ENCODE measurements around the gene MTFMT.
"Not testable (repeated sequence)": the region's sequence is repeated elsewhere in the genome, so short reads cannot be mapped to it uniquely, and the experiment has no call there.

The MTFMT gene

DNA sequence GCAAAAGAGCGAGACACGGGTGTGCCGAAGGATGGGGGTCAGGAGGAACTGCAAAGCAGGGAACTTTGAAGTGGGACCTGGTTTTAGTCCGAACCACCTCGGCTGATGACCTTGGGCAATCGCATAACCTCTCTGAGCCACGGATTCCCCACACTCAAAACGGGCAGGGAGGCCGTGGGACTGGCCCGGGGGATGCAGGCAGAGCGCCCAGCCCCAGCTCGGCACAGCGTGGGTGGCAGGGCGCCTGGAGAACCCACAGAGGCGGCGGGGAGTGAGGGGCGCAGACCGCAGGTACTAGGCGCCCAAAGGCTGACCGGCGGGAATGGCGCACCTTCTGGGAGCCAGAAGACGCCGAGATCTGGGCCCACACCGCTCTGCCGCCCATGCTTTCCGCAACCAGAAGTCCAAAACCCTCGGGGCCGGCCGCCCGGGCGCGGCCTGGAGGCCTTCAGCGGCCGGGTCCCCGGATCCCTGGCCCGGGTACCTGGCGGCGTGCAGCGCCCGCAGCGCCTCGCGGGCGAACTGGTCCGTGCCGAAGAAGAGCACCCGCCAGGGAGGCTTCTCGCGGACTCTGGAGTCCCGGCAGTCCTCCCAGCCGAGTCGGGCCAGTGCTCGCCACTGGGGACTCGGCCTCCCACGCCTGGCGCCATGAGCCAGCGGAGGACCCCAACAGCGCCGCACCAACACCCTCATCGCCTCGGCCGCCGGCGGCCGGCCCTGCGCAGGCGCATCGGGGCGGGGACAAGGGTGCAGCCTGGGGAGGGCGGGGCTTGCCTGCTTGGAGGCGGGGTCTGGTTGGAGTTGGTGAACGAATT is at the start of gene MTFMT:
MTFMT (minus strand) TSS at position 719 of the 815 bp plus-strand sequence; CDS start at position 693, 26 bp downstream.
- Histone ChIP-seq H3K36me3 (ENCODE audit: control insufficient read depth in 5 of 5, insufficient read depth in 5 of 5, low read length in 5 of 5) (peaks cover 5 to 21% (median 17%) of the 10 kb centered on the region in 5 donors), H3K4me3 (ENCODE audit: low read depth in 1 of 5, low read length in 5 of 5) (peak within 1 kb of the TSS; percentile 80 to 94 (median 87)), H3K27me3 (ENCODE audit: control insufficient read depth in 5 of 5, insufficient read depth in 4 of 5, low read length in 5 of 5) (no peaks in the 10 kb centered on the region), H3K4me1 (ENCODE audit: control insufficient read depth in 5 of 5, insufficient read depth in 5 of 5, low read length in 5 of 5) (peaks cover 0 to 27% (median 20%) of the 10 kb centered on the region in 5 donors), H3K9me3 (ENCODE audit: control insufficient read depth in 5 of 5, low read length in 5 of 5) (no peaks in the 10 kb centered on the region), H3K9ac (ENCODE audit: low read length in 5 of 5) (peak within 1 kb of the TSS; percentile 52 to 96 (median 92)), H3K27ac (ENCODE audit: low read depth, low read length) (no peak within 1 kb of the TSS)

DNA sequence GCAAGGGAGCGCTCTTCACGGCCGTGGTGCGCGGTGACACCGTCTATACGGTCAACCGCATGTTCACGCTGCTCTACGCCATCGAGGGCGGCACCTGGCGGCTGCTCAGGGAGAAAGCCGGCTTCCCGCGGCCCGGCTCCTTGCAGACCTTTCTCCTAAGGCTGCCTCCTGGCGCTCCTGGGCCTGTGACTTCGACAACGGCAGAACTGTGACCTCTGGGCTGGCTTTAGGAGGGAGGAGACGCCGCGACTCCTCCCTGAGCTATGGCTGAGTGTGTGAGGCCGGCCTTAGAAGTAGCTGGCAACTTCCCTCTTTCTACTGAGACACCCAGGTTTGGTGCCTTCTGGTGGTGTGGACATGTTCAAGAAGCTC is 48.5 kb upstream of the MTFMT start:
- peak overlapping the region in 2 of 5 donors; percentile 27 to 56 for H3K4me3 ChIP-seq (ENCODE audit: low read depth in 1 of 5, low read length in 5 of 5)

GRCh38 chr15:65077291-65077980 is 48.0 kb upstream of the MTFMT start:
- Histone ChIP-seq H3K9ac (ENCODE audit: low read length in 5 of 5) (no peak overlapping the region), H3K4me3 (ENCODE audit: low read depth in 1 of 5, low read length in 5 of 5) (peak overlapping the region in 2 of 5 donors; percentile 27 to 56), H3K4me1 (ENCODE audit: control insufficient read depth in 5 of 5, insufficient read depth in 5 of 5, low read length in 5 of 5) (peaks cover 0 to 13% (median 8%) of the 10 kb centered on the region in 5 donors), H3K27me3 (ENCODE audit: control insufficient read depth in 5 of 5, insufficient read depth in 4 of 5, low read length in 5 of 5) (peaks cover 12 to 33% (median 14%) of the 10 kb centered on the region in 5 donors), H3K36me3 (ENCODE audit: control insufficient read depth in 5 of 5, insufficient read depth in 5 of 5, low read length in 5 of 5) (no peaks in the 10 kb centered on the region), H3K9me3 (ENCODE audit: control insufficient read depth in 5 of 5, low read length in 5 of 5) (no peaks in the 10 kb centered on the region), H3K27ac (ENCODE audit: low read depth, low read length) (no peak overlapping the region)

More for the DNA sequence above, 48.5 kb upstream of the MTFMT start:
- Histone ChIP-seq H3K9me3 (ENCODE audit: control insufficient read depth in 5 of 5, low read length in 5 of 5) (no peaks in the 10 kb centered on the region), H3K9ac (ENCODE audit: low read length in 5 of 5) (no peak overlapping the region), H3K27me3 (ENCODE audit: control insufficient read depth in 5 of 5, insufficient read depth in 4 of 5, low read length in 5 of 5) (peaks cover 15 to 35% (median 19%) of the 10 kb centered on the region in 5 donors), H3K27ac (ENCODE audit: low read depth, low read length) (no peak overlapping the region), H3K4me1 (ENCODE audit: control insufficient read depth in 5 of 5, insufficient read depth in 5 of 5, low read length in 5 of 5) (peaks cover 0 to 14% (median 11%) of the 10 kb centered on the region in 5 donors), H3K36me3 (ENCODE audit: control insufficient read depth in 5 of 5, insufficient read depth in 5 of 5, low read length in 5 of 5) (no peaks in the 10 kb centered on the region)

GRCh38 chr15:65076486-65077290 is 47.2 kb upstream of the MTFMT start, which contains the start of gene KBTBD13:
Gene KBTBD13, plus strand, starts transcription at chr15:65076746. Its CDS starts 70 bp downstream, at chr15:65076816.
- Histone ChIP-seq H3K4me3 (ENCODE audit: low read depth in 1 of 5, low read length in 5 of 5) (no peak within 1 kb of the TSS), H3K27me3 (ENCODE audit: control insufficient read depth in 5 of 5, insufficient read depth in 4 of 5, low read length in 5 of 5) (peaks cover 10 to 29% (median 12%) of the 10 kb centered on the region in 5 donors), H3K36me3 (ENCODE audit: control insufficient read depth in 5 of 5, insufficient read depth in 5 of 5, low read length in 5 of 5) (no peaks in the 10 kb centered on the region), H3K4me1 (ENCODE audit: control insufficient read depth in 5 of 5, insufficient read depth in 5 of 5, low read length in 5 of 5) (peaks cover 0 to 18% (median 13%) of the 10 kb centered on the region in 5 donors), H3K9ac (ENCODE audit: low read length in 5 of 5) (no peak within 1 kb of the TSS), H3K9me3 (ENCODE audit: control insufficient read depth in 5 of 5, low read length in 5 of 5) (no peaks in the 10 kb centered on the region), H3K27ac (ENCODE audit: low read depth, low read length) (no peak within 1 kb of the TSS)

DNA sequence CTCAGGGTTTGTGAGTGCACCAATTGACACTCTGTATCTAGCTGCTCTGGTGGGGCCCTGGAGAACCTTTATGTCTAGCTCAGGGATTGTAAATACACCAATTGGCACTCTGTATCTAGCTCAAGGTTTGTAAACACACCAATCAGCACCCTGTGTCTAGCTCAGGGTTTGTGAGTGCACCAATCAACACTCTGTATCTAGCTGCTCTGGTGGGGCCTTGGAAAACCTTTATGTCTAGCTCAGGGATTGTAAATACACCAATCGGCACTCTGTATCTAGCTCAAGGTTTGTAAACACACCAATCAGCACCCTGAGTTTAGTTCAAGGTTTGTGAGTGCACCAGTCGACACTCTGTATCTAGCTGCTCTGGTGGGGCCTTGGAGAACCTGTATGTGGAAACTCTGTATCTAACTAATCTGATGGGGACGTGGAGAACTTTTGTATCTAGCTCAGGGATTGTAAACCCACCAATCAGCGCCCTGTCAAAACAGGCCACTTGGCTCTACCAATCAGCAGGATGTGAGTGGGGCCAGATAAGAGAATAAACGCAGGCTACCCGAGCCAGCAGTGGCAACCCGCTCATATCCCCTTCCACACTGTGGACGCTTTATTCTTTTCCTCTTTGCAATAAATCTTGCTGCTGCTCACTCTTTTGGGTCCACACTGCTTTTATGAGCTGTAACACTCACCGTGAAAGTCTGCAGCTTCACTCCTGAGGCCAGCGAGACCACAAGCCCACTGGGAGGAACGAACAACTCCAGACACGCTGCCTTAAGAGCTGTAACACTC is 46.4 kb upstream of the MTFMT start:
- H3K36me3 ChIP-seq (ENCODE audit: control insufficient read depth in 5 of 5, insufficient read depth in 5 of 5, low read length in 5 of 5); H3K9ac ChIP-seq (ENCODE audit: low read length in 5 of 5); H3K4me3 ChIP-seq (ENCODE audit: low read depth in 1 of 5, low read length in 5 of 5); H3K9me3 ChIP-seq (ENCODE audit: control insufficient read depth in 5 of 5, low read length in 5 of 5); H3K27ac ChIP-seq (ENCODE audit: low read depth, low read length): not testable (repeated sequence)
- Histone ChIP-seq H3K27me3 (ENCODE audit: control insufficient read depth in 5 of 5, insufficient read depth in 4 of 5, low read length in 5 of 5) (peaks cover 6 to 23% (median 12%) of the 10 kb centered on the region in 5 donors), H3K4me1 (ENCODE audit: control insufficient read depth in 5 of 5, insufficient read depth in 5 of 5, low read length in 5 of 5) (peaks cover 2 to 27% (median 19%) of the 10 kb centered on the region in 5 donors)

DNA sequence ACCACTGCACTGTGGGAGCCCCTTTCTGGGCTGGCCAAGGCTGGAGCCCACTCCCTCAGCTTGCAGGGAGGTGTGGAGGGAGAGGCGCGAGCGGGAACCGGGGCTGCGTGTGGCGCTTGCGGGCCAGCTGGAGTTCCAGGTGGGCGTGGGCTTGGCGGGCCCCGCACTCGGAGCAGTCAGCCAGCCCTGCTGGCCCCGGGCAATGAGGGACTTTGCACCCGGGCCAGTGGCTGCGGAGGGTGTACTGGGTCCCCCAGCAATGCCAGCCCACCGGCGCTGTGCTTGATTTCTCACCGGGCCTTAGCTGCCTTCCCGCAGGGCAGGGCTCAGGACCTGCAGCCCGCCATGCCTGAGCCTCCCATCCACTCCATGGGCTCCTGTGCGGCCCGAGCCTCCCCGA is 45.5 kb upstream of the MTFMT start:
- Histone ChIP-seq H3K27me3 (ENCODE audit: control insufficient read depth in 5 of 5, insufficient read depth in 4 of 5, low read length in 5 of 5) (peaks cover 6 to 23% (median 12%) of the 10 kb centered on the region in 5 donors), H3K4me1 (ENCODE audit: control insufficient read depth in 5 of 5, insufficient read depth in 5 of 5, low read length in 5 of 5) (peaks cover 2 to 32% (median 23%) of the 10 kb centered on the region in 5 donors)
- H3K9ac ChIP-seq (ENCODE audit: low read length in 5 of 5); H3K9me3 ChIP-seq (ENCODE audit: control insufficient read depth in 5 of 5, low read length in 5 of 5); H3K4me3 ChIP-seq (ENCODE audit: low read depth in 1 of 5, low read length in 5 of 5); H3K27ac ChIP-seq (ENCODE audit: low read depth, low read length); H3K36me3 ChIP-seq (ENCODE audit: control insufficient read depth in 5 of 5, insufficient read depth in 5 of 5, low read length in 5 of 5): not testable (repeated sequence)

DNA sequence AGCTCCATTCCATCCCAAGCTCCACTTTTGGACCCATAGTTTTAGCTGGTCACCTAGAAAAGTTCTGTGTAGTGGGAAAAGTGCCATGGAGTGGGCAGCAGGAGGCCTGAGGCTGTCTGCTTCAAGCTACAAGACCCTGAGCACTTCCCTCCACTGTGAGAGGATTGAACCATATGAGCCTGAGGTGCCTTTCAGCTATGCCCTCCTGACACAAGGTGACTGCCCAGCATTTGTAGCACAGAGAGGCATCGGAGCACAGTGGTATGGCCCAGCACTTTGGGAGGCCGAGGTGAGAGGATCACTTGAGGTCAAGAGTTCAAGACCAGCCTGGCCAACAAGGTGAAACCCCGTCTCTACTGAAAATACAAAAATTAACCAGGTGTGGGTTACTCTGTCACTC is 43.2 kb upstream of the MTFMT start:
- peaks cover 4 to 47% (median 34%) of the 10 kb centered on the region in 5 donors for H3K4me1 ChIP-seq (ENCODE audit: control insufficient read depth in 5 of 5, insufficient read depth in 5 of 5, low read length in 5 of 5)
- H3K27ac ChIP-seq (ENCODE audit: low read depth, low read length) = no peak overlapping the region
- peaks cover 3 to 13% (median 10%) of the 10 kb centered on the region in 5 donors for H3K27me3 ChIP-seq (ENCODE audit: control insufficient read depth in 5 of 5, insufficient read depth in 4 of 5, low read length in 5 of 5)
- H3K9me3 ChIP-seq (ENCODE audit: control insufficient read depth in 5 of 5, low read length in 5 of 5) = no peaks in the 10 kb centered on the region
- no peak overlapping the region for H3K4me3 ChIP-seq (ENCODE audit: low read depth in 1 of 5, low read length in 5 of 5)
- no peak overlapping the region for H3K9ac ChIP-seq (ENCODE audit: low read length in 5 of 5)
- H3K36me3 ChIP-seq (ENCODE audit: control insufficient read depth in 5 of 5, insufficient read depth in 5 of 5, low read length in 5 of 5) = no peaks in the 10 kb centered on the region

- Histone ChIP-seq H3K36me3 (ENCODE audit: control insufficient read depth in 5 of 5, insufficient read depth in 5 of 5, low read length in 5 of 5) (no peaks in the 10 kb centered on the region), H3K27ac (ENCODE audit: low read depth, low read length) (no peak overlapping the region), H3K9ac (ENCODE audit: low read length in 5 of 5) (no peak overlapping the region), H3K4me1 (ENCODE audit: control insufficient read depth in 5 of 5, insufficient read depth in 5 of 5, low read length in 5 of 5) (peaks cover 4 to 48% (median 37%) of the 10 kb centered on the region in 5 donors), H3K4me3 (ENCODE audit: low read depth in 1 of 5, low read length in 5 of 5) (no peak overlapping the region), H3K27me3 (ENCODE audit: control insufficient read depth in 5 of 5, insufficient read depth in 4 of 5, low read length in 5 of 5) (peaks cover 7 to 13% (median 9%) of the 10 kb centered on the region in 5 donors), H3K9me3 (ENCODE audit: control insufficient read depth in 5 of 5, low read length in 5 of 5) (no peaks in the 10 kb centered on the region)
Measured at GRCh38 chr15:65072027-65072426, 42.6 kb upstream of the MTFMT start.

GRCh38 chr15:65071381-65071811 is 42.0 kb upstream of the MTFMT start:
- Histone ChIP-seq H3K4me3 (ENCODE audit: low read depth in 1 of 5, low read length in 5 of 5) (no peak overlapping the region), H3K36me3 (ENCODE audit: control insufficient read depth in 5 of 5, insufficient read depth in 5 of 5, low read length in 5 of 5) (no peaks in the 10 kb centered on the region), H3K27me3 (ENCODE audit: control insufficient read depth in 5 of 5, insufficient read depth in 4 of 5, low read length in 5 of 5) (peaks cover 7 to 14% (median 10%) of the 10 kb centered on the region in 5 donors), H3K27ac (ENCODE audit: low read depth, low read length) (no peak overlapping the region), H3K9me3 (ENCODE audit: control insufficient read depth in 5 of 5, low read length in 5 of 5) (no peaks in the 10 kb centered on the region), H3K4me1 (ENCODE audit: control insufficient read depth in 5 of 5, insufficient read depth in 5 of 5, low read length in 5 of 5) (peaks cover 4 to 48% (median 37%) of the 10 kb centered on the region in 5 donors), H3K9ac (ENCODE audit: low read length in 5 of 5) (no peak overlapping the region)
